ENCODE measurements around the gene TNFRSF8. TPM values are rescaled to one million over a fixed set of nuclear protein-coding genes. Genes with fewer than 3 reads are reported as not detected.

The TNFRSF8 gene
- total RNA-seq, 2 experiments from 2014 or later = 1.5 to 1.8 TPM

DNA sequence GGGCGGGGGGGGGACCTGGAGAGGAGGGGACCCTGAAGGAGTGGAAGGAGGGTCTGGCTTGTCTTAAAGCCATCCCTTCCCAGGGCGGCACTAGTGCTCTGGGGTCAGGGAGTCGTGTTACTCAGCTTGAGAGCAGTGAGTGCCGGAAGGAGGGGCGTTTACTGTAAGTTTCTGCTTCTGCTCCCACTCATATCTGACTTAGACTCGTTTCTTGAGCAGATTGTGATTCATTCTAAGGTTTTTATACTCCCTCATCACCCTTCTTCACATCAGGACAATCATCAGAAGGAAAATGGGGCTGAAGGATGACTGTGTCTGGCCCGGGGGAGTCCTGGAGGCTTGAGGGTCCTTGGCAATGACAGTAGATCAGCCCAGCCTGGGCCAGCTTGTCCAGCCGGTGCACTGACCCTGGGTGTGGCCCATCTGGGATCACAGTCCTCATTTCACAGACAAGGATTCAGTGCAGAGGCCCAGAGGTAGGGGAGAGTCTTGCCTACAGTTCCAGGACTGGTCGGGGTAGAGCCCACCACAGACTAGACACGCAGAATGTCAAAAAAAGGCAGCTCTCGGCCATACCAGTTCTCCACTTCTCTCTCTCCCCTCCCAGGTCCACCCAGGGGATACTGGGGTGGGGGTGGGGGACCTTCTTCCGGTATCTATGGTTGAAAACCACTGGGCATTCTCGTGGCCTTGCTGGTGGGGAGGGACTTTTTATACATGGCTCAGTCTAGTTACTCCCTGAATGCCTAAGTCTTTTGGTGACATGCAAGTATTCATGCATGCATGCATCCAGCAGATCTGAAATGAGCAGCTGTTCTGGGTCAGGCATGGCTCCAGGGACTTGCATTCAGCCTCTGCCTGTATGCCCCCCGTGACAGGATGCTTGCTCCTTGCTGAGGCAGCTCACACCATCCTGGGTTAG lies 5.1 kb downstream of the TNFRSF8 start:
- ATAC-seq (peak; percentile 78), DNase-seq (peak; percentile 77)
- intact Hi-C loops (cut with micrococcal nuclease) = no loop called here
- Mint-ChIP-seq H3K4me1 (ENCODE audit: low read depth) (peaks cover 47% of the 10 kb centered on the region), H3K4me3 (no peak overlapping the region), H3K27ac (peak overlapping the region; percentile 80), H3K9me3 (no peaks in the 10 kb centered on the region), H3K36me3 (ENCODE audit: low read depth) (no peaks in the 10 kb centered on the region), H3K27me3 (peaks cover 54% of the 10 kb centered on the region)
- TF ChIP-seq, protein P1, sequence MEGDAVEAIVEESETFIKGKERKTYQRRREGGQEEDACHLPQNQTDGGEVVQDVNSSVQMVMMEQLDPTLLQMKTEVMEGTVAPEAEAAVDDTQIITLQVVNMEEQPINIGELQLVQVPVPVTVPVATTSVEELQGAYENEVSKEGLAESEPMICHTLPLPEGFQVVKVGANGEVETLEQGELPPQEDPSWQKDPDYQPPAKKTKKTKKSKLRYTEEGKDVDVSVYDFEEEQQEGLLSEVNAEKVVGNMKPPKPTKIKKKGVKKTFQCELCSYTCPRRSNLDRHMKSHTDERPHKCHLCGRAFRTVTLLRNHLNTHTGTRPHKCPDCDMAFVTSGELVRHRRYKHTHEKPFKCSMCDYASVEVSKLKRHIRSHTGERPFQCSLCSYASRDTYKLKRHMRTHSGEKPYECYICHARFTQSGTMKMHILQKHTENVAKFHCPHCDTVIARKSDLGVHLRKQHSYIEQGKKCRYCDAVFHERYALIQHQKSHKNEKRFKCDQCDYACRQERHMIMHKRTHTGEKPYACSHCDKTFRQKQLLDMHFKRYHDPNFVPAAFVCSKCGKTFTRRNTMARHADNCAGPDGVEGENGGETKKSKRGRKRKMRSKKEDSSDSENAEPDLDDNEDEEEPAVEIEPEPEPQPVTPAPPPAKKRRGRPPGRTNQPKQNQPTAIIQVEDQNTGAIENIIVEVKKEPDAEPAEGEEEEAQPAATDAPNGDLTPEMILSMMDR (IDR thresholded peaks at IDR 0.05) = no peak
- CTCF ChIA-PET = interaction anchor here (1.7 to 2.8 kb wide), 3 partner anchors 11 to 57 kb away, joined by 7 to 20 read pairs (median 12); no protein-coding TSS in a partner anchor
- POLR2A ChIA-PET = interaction anchor here (0.6 to 6.4 kb wide), 8 partner anchors 9 to 160 kb away, joined by 3 to 43 read pairs (median 6); partner anchors contain the start of gene MIIP

DNA sequence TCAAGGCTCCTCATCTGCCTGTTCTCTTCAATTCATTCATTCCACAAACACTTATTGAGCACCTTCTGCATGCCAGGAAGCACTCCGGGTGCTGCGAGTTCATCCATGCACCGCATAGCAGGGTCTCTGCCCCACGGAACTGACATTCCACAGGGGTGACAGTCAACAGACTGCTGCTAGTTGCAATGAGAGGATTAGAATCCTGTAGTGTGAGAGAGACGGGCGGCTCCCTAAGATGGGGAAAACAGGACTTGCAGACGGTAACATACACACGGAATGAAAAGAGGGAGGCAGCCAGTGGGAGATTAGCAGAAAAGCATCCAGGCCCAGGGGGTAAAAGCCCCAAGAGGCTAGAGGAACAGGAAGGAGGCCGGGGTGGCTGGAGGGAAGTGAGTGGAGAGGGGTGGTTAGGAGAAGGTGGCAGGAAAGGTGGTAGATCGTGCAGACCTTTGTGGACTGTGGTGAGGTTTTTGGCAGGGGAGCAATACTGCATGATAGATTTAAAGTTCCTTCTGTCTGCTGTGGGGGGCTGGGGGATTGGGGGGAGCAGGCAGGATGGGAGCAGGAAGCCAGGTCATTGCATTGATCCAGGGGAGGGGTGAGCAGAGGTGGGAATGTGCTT lies 6.6 kb downstream of the TNFRSF8 start:
- peaks cover 41% of the 10 kb centered on the region for H3K27me3 Mint-ChIP-seq
- ChIA-PET POLR2A (interaction anchor here (3.3 kb wide), 1 partner anchor 13 kb away, joined by 11 read pairs; no protein-coding TSS in a partner anchor), CTCF (interaction anchor here (1.6 kb wide), 1 partner anchor 10 kb away, joined by 10 read pairs; no protein-coding TSS in a partner anchor)
- TF ChIP-seq, protein P1 (IDR thresholded peaks at IDR 0.05) = no peak
- no peak for ATAC-seq
- intact Hi-C loops (cut with micrococcal nuclease) = no loop called here
- H3K4me3 Mint-ChIP-seq = no peak overlapping the region
- H3K9me3 Mint-ChIP-seq = no peaks in the 10 kb centered on the region
- DNase-seq = no peak
- no peaks in the 10 kb centered on the region for H3K36me3 Mint-ChIP-seq (ENCODE audit: low read depth)
- H3K27ac Mint-ChIP-seq = no peak overlapping the region
- peaks cover 34% of the 10 kb centered on the region for H3K4me1 Mint-ChIP-seq (ENCODE audit: low read depth)

DNA sequence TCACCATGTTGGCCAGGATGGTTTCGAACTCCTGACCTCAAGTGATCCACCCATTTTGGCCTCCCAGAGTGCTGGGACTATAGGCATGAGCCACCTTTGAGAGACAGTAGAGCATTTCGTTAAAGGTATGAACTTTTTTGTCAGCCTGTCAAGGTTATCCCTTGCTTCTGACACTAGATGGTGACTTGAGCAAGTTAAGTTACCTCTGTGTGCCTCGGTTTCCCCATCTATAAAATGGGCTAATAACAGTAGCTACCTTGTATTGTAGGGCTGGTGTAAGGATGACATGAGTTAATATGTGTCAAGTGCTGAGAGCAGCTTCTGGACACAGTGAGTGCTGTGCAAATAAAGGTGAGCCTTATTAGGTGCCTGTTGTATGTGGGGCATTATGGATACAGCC lies 8.8 kb downstream of the TNFRSF8 start:
- DNase-seq = no peak
- peaks cover 33% of the 10 kb centered on the region for H3K27me3 Mint-ChIP-seq
- no peaks in the 10 kb centered on the region for H3K9me3 Mint-ChIP-seq
- peaks cover 25% of the 10 kb centered on the region for H3K4me1 Mint-ChIP-seq (ENCODE audit: low read depth)
- H3K4me3 Mint-ChIP-seq = no peak overlapping the region
- ChIA-PET POLR2A (interaction anchor here (0.6 kb wide), 2 partner anchors 52 to 80 kb away, joined by 3 read pairs; no protein-coding TSS in a partner anchor), CTCF (interaction anchor here (0.6 to 1.4 kb wide), 4 partner anchors 22 to 353 kb away, joined by 3 to 5 read pairs (median 3); no protein-coding TSS in a partner anchor)
- H3K27ac Mint-ChIP-seq = no peak overlapping the region
- ATAC-seq = no peak
- intact Hi-C loops (cut with micrococcal nuclease) = no loop called here
- TF ChIP-seq, protein P1 (IDR thresholded peaks at IDR 0.05) = no peak
- H3K36me3 Mint-ChIP-seq (ENCODE audit: low read depth) = no peaks in the 10 kb centered on the region

DNA sequence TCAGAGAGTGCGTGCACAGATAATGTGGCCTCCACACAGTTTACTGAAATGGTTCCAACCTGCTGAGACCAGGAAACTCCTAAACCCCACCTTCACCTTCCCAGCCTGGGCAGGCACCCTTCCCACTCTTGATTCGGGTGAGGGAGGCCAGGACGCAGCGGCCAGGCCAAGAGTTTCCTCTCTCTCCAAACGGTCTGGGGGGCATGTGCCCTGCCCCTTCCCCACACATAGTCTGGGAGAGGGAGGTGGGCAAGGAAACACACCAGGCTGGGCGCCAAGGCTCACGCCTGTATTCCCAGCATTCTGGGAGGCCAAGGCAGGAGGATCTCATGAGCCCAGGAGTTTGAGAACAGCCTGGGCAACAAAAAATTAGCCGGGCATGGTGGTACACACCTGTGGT lies 9.6 kb downstream of the TNFRSF8 start:
- Mint-ChIP-seq H3K36me3 (ENCODE audit: low read depth) (no peaks in the 10 kb centered on the region), H3K27ac (no peak overlapping the region), H3K9me3 (no peaks in the 10 kb centered on the region), H3K27me3 (peaks cover 27% of the 10 kb centered on the region), H3K4me1 (ENCODE audit: low read depth) (peaks cover 18% of the 10 kb centered on the region), H3K4me3 (no peak overlapping the region)
- TF ChIP-seq, protein P1 (IDR thresholded peaks at IDR 0.05) = no peak
- ATAC-seq (no peak), DNase-seq (no peak)
- CTCF ChIA-PET = no interaction called here
- POLR2A ChIA-PET = interaction anchor here (0.6 kb wide), 1 partner anchor 81 kb away, joined by 3 read pairs; no protein-coding TSS in a partner anchor
- intact Hi-C loops (cut with micrococcal nuclease) = no loop called here
